LHCN-M2 (cell line): ENCODE results near the gene ACAA1. TPM values are rescaled to one million over a fixed set of nuclear protein-coding genes. Genes with fewer than 3 reads are reported as not detected.
A peak's percentile ranks its signal among the peaks of the same experiment; 100 is the strongest.

Source experiments
- DNase-seq: peaks from one replicate; pipeline ENCODE4 v3.0.0-alpha.2; 2012; ENCODE audit warnings: low read depth
- total RNA-seq: library from RNA; depleted of rRNA; stranded (reverse); fragments of >200 nt; gene quantifications from 2 replicates; pipeline ENCODE4 v1.2.3, GENCODE V29; 2014

The ACAA1 gene
- total RNA-seq, 1 experiment from 2014 or later: 23.4 TPM

GRCh38 chr3:38154625-38155255 is 17.8 kb upstream of the ACAA1 start:
- no peak for DNase-seq

- DNase-seq: peak; percentile 67
Observed at GRCh38 chr3:38154033-38154494, 17.1 kb upstream of the ACAA1 start.

- no peak for DNase-seq
Observed at GRCh38 chr3:38153221-38153620, 16.3 kb upstream of the ACAA1 start.

- DNase-seq: no peak
Observed at GRCh38 chr3:38152609-38153008, 15.7 kb upstream of the ACAA1 start.

- no peak for DNase-seq
Observed at GRCh38 chr3:38151667-38152265, 14.8 kb upstream of the ACAA1 start.

GRCh38 chr3:38150780-38151528 is 14.0 kb upstream of the ACAA1 start:
- DNase-seq: no peak

GRCh38 chr3:38149708-38150107 is 12.8 kb upstream of the ACAA1 start:
- DNase-seq: no peak

GRCh38 chr3:38148311-38148882 is 11.5 kb upstream of the ACAA1 start:
- no peak for DNase-seq

GRCh38 chr3:38147421-38147820 is 10.5 kb upstream of the ACAA1 start:
- DNase-seq: no peak

GRCh38 chr3:38146504-38146903 is 9.6 kb upstream of the ACAA1 start:
- no peak for DNase-seq

GRCh38 chr3:38143511-38143910 is 6.6 kb upstream of the ACAA1 start:
- DNase-seq: no peak

GRCh38 chr3:38142959-38143358 is 6.0 kb upstream of the ACAA1 start:
- DNase-seq: no peak

GRCh38 chr3:38141952-38142273 is 5.0 kb upstream of the ACAA1 start:
- DNase-seq: no peak

- no peak for DNase-seq
Observed at GRCh38 chr3:38141173-38141951, 4.4 kb upstream of the ACAA1 start.

GRCh38 chr3:38140326-38141172 is 3.6 kb upstream of the ACAA1 start:
- DNase-seq: no peak

- DNase-seq: no peak
Observed at GRCh38 chr3:38139652-38140051, 2.7 kb upstream of the ACAA1 start.

- DNase-seq: no peak
Observed at GRCh38 chr3:38139191-38139590, 2.3 kb upstream of the ACAA1 start.

GRCh38 chr3:38138349-38139190 is 1.6 kb upstream of the ACAA1 start, which contains the start of gene MYD88:
Gene MYD88 (plus strand): TSS chr3:38138661. CDS start chr3:38138701, 40 bp downstream.
- peak; percentile 59 for DNase-seq

GRCh38 chr3:38137615-38138348 is 855 bp upstream of the ACAA1 start:
- no peak for DNase-seq
